ENCODE data around the gene OSBP2.

DNA sequence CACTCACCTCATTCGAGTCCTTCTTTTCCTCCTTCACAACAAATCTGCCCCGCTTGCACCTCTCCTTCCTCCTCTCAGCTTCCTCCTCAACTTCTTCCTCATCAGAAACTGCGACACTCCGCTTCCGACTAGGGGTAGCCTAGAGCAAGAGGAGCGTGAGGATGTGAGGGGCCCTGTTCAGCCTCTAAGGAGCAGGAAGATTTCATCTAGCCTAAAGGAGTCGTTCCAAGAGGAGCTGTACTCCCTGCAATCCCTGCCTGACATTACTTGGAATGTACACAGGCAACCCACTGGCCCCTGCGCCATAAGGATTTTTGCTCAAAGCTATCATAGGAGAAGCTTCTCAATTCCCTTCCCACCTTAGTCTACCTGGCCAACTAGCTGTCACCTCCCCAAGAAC lies 239.4 kb downstream of the OSBP2 start:
- TF ChIP-seq, protein P1, sequence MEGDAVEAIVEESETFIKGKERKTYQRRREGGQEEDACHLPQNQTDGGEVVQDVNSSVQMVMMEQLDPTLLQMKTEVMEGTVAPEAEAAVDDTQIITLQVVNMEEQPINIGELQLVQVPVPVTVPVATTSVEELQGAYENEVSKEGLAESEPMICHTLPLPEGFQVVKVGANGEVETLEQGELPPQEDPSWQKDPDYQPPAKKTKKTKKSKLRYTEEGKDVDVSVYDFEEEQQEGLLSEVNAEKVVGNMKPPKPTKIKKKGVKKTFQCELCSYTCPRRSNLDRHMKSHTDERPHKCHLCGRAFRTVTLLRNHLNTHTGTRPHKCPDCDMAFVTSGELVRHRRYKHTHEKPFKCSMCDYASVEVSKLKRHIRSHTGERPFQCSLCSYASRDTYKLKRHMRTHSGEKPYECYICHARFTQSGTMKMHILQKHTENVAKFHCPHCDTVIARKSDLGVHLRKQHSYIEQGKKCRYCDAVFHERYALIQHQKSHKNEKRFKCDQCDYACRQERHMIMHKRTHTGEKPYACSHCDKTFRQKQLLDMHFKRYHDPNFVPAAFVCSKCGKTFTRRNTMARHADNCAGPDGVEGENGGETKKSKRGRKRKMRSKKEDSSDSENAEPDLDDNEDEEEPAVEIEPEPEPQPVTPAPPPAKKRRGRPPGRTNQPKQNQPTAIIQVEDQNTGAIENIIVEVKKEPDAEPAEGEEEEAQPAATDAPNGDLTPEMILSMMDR (IDR thresholded peaks at IDR 0.05), result no peak
- TF ChIP-seq POLR2A (IDR thresholded peaks at IDR 0.05), result no peak
